Nephron (organoid): ENCODE measurements around the gene PCDHGA1.
"Not testable (repeated sequence)": the region's sequence is repeated elsewhere in the genome, so short reads cannot be mapped to it uniquely, and the experiment has no call there.

Source experiments
- H3K27ac Mint-ChIP-seq, 3 experiments: 2 replicates each; pipeline ENCODE4 v1.8.0; 2020; ENCODE audit warnings: mixed read lengths in 3 of 3, mild to moderate bottlenecking in 2 of 3, moderate library complexity in 1 of 3
- H3K27me3 Mint-ChIP-seq: 2 replicates; pipeline ENCODE4 v1.8.0; 2021; ENCODE audit warnings: low read depth, mild to moderate bottlenecking, moderate library complexity, mixed read lengths
- H3K36me3 Mint-ChIP-seq: 2 replicates; pipeline ENCODE4 v1.8.0; 2020; ENCODE audit warnings: low read depth, mixed read lengths
- H3K4me1 Mint-ChIP-seq: 2 replicates; pipeline ENCODE4 v1.8.0; 2020; ENCODE audit warnings: mixed read lengths
- H3K4me3 Mint-ChIP-seq, 3 experiments: 2 replicates each; pipeline ENCODE4 v1.8.0; 2020; ENCODE audit warnings: mild to moderate bottlenecking in 3 of 3, mixed read lengths in 3 of 3, moderate library complexity in 2 of 3
- H3K9me3 Mint-ChIP-seq: 2 replicates; pipeline ENCODE4 v1.8.0; 2020; ENCODE audit warnings: mixed read lengths
- CTCF ChIP-seq, 3 experiments: fragments of 200-600 bp; sonication (generic); IDR thresholded peaks; one replicate each; pipeline ENCODE4 v1.5.0; 2021; ENCODE audit warnings: antibody characterized with exemption in 3 of 3; ENCODE audit not compliant: unreplicated experiment in 3 of 3

The PCDHGA1 gene

GRCh38 chr5:141413540-141414069 is 83.3 kb downstream of the PCDHGA1 start:
- no peak for TF ChIP-seq CTCF (IDR thresholded peaks at IDR 0.05; ENCODE audit: unreplicated experiment in 3 of 3)
- Mint-ChIP-seq H3K27me3 (peaks cover 27% of the 10 kb centered on the region), H3K4me1 (peaks cover 10% of the 10 kb centered on the region), H3K9me3 (peaks cover 77% of the 10 kb centered on the region), H3K27ac (peak overlapping the region in 1 of 3 experiments; percentile 88), H3K36me3 (peaks cover 96% of the 10 kb centered on the region), H3K4me3 (peak overlapping the region; percentile 83 to 85 (median 85))

- peaks cover 96% of the 10 kb centered on the region for H3K36me3 Mint-ChIP-seq
These were observed 84.4 kb downstream of the PCDHGA1 start for GRCh38 chr5:141414548-141415274.

GRCh38 chr5:141415275-141415618 is 84.9 kb downstream of the PCDHGA1 start:
- not testable (repeated sequence) for H3K4me1 Mint-ChIP-seq, H3K4me3 Mint-ChIP-seq, H3K27ac Mint-ChIP-seq
- peaks cover 98% of the 10 kb centered on the region for H3K36me3 Mint-ChIP-seq
- peaks cover 22% of the 10 kb centered on the region for H3K27me3 Mint-ChIP-seq
- H3K9me3 Mint-ChIP-seq, result peaks cover 77% of the 10 kb centered on the region

More at GRCh38 chr5:141414548-141415274, 84.4 kb downstream of the PCDHGA1 start:
- H3K4me1 Mint-ChIP-seq, H3K27ac Mint-ChIP-seq: not testable (repeated sequence)
- Mint-ChIP-seq H3K27me3 (peaks cover 23% of the 10 kb centered on the region), H3K4me3 (peak overlapping the region in 2 of 3 experiments; percentile 42 to 46), H3K9me3 (peaks cover 75% of the 10 kb centered on the region)

- Mint-ChIP-seq H3K27me3 (peaks cover 19% of the 10 kb centered on the region), H3K9me3 (peaks cover 87% of the 10 kb centered on the region), H3K36me3 (peaks cover 98% of the 10 kb centered on the region), H3K4me3 (peak within 1 kb of the TSS; percentile 54 to 72 (median 72))
- not testable (repeated sequence) for H3K27ac Mint-ChIP-seq, H3K4me1 Mint-ChIP-seq
These were observed 87.3 kb downstream of the PCDHGA1 start, which contains the start of gene PCDHGB7 for GRCh38 chr5:141417494-141418172. Gene PCDHGB7, plus strand, starts transcription at chr5:141417677. Its CDS starts 183 bp downstream, at chr5:141417860.

GRCh38 chr5:141419074-141419880 is 89.0 kb downstream of the PCDHGA1 start:
- peaks cover 83% of the 10 kb centered on the region for H3K9me3 Mint-ChIP-seq
- no peak for TF ChIP-seq CTCF (IDR thresholded peaks at IDR 0.05; ENCODE audit: unreplicated experiment in 3 of 3)
- no peak overlapping the region for H3K27ac Mint-ChIP-seq
- peaks cover 15% of the 10 kb centered on the region for H3K27me3 Mint-ChIP-seq
- no peaks in the 10 kb centered on the region for H3K4me1 Mint-ChIP-seq
- H3K36me3 Mint-ChIP-seq, result peaks cover 96% of the 10 kb centered on the region
- H3K4me3 Mint-ChIP-seq, result no peak overlapping the region

- Mint-ChIP-seq H3K27me3 (peaks cover 16% of the 10 kb centered on the region), H3K4me1 (no peaks in the 10 kb centered on the region)
These were observed 90.7 kb downstream of the PCDHGA1 start, which contains the start of gene PCDHGA11 for GRCh38 chr5:141420855-141421488. Gene PCDHGA11, plus strand, starts transcription at chr5:141421051. Its CDS starts 177 bp downstream, at chr5:141421228.

More at GRCh38 chr5:141420855-141421488, 90.7 kb downstream of the PCDHGA1 start, which contains the start of gene PCDHGA11:
- TF ChIP-seq CTCF (IDR thresholded peaks at IDR 0.05; ENCODE audit: unreplicated experiment in 3 of 3), result no peak
- Mint-ChIP-seq H3K9me3 (peaks cover 84% of the 10 kb centered on the region), H3K27ac (no peak within 1 kb of the TSS), H3K36me3 (peaks cover 96% of the 10 kb centered on the region), H3K4me3 (no peak within 1 kb of the TSS)
